ENCODE data around the gene GPR17. TPM values are rescaled to one million over a fixed set of nuclear protein-coding genes. Genes with fewer than 3 reads are reported as not detected.
A peak's percentile ranks its signal among the peaks of the same experiment; 100 is the strongest.

Gene GPR17
- total and polyA plus RNA-seq, 10 donors = 0.09 to 1.9 (median 0.24) TPM; not detected in 4

- Histone ChIP-seq H3K27ac (peak overlapping the region in 3 of 8 donors; percentile 34 to 90 (median 89)), H3K27me3 (replicated peaks in 1 of 7) (peaks cover 0 to 66% (median 15%) of the 10 kb centered on the region in 7 donors), H3K4me3 (no peak overlapping the region), H3K9me3 (no peaks in the 10 kb centered on the region), H3K36me3 (no peaks in the 10 kb centered on the region), H3K4me1 (peaks cover 4 to 51% (median 31%) of the 10 kb centered on the region in 6 donors)
- TF ChIP-seq CTCF (IDR thresholded peaks at IDR 0.05 in 8 of 11, conservative IDR thresholded peaks at IDR 0.05 in 3 of 11) (no peak), POLR2AphosphoS5 (IDR thresholded peaks at IDR 0.05) (peak in 1 of 3 donors; percentile 9)
- intact Hi-C loops (cut with DNase I; ENCODE audit: low total_unique reads) = no loop called here
- DNase-seq = no peak
- WGBS, 5 donors = 77 to 90% (median 83%) methylated on average over 10 of the region's 10 CpGs
Observed at GRCh38 chr2:127670055-127670956, 24.4 kb downstream of the GPR17 start.

DNA sequence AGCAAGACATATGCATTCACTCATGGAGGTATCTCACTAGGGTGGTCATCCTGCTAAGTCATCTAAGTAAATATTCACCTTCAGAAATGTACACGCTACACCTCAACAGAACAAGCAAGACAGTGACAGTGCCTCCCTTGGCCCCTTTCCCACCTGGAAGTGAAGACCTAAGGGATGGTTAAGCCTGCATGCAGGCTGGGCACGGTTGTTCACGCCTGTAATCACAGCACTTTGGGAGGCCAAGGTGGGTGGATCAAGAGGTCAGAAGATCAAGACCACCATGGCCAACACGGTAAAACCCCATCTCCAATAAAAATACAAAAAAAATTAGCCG is 25.0 kb downstream of the GPR17 start:
- Histone ChIP-seq H3K9me3 (no peaks in the 10 kb centered on the region), H3K4me1 (peaks cover 4 to 51% (median 33%) of the 10 kb centered on the region in 6 donors), H3K4me3 (no peak overlapping the region), H3K27ac (peak overlapping the region in 4 of 8 donors; percentile 34 to 90 (median 88)), H3K36me3 (no peaks in the 10 kb centered on the region), H3K27me3 (replicated peaks in 1 of 7) (peaks cover 0 to 66% (median 21%) of the 10 kb centered on the region in 7 donors)
- no peak for DNase-seq
- no peak for TF ChIP-seq POLR2A (IDR thresholded peaks at IDR 0.05)
- intact Hi-C loops (cut with DNase I; ENCODE audit: low total_unique reads) = no loop called here
- WGBS, 5 donors = 79 to 92% (median 82%) methylated on average over 5 of the region's 5 CpGs

DNA sequence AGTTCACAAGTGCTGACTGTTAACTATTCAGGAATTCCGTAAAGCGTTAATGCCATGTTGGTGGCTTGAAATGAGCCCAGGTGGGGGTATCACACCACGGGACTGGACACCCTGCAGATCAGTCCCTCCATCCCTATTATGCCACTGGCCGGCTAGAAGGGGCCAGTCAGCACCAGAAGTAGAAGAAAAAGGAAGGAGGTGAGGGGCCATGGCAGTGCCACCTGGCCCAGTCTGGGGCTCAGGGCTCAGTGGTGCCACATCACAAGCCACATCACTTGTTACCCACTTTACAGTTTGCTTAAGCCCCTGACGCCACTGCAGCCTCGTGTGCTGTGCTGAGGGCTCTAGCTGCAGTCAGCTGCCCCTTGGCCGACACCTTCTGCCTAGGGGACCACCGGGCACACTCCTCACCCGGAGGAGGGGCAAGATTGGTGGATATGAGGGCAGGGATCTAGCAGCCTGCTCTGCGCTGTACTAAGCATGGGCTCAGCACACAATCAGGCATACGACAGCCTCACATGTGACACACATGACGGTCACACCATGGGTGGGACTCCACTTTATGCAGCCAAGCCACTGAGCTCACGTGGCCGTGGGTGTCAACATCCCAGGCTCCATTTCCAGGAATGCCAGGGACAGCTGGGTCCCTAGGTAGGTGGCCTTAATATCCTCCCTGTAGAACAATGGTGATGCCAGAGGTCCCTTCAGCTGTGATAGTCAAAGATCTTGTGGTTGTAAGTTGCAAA is 25.8 kb downstream of the GPR17 start:
- intact Hi-C loops (cut with DNase I; ENCODE audit: low total_unique reads) = no loop called here
- peak overlapping the region in 7 of 8 donors; percentile 73 to 90 (median 88) for H3K27ac ChIP-seq
- H3K27me3 ChIP-seq (replicated peaks in 1 of 7) = peaks cover 0 to 67% (median 23%) of the 10 kb centered on the region in 7 donors
- no peaks in the 10 kb centered on the region for H3K36me3 ChIP-seq
- TF ChIP-seq POLR2A (IDR thresholded peaks at IDR 0.05) (no peak), POLR2AphosphoS5 (IDR thresholded peaks at IDR 0.05) (peak in 1 of 3 donors; percentile 36), CTCF (IDR thresholded peaks at IDR 0.05 in 8 of 11, conservative IDR thresholded peaks at IDR 0.05 in 3 of 11) (no peak)
- H3K4me1 ChIP-seq = peaks cover 4 to 58% (median 36%) of the 10 kb centered on the region in 6 donors
- peak overlapping the region in 3 of 8 donors; percentile 6 to 77 (median 70) for H3K4me3 ChIP-seq
- 75 to 84% (median 76%) methylated on average over 6 to 14 of the region's 14 CpGs for WGBS, 5 donors
- no peaks in the 10 kb centered on the region for H3K9me3 ChIP-seq
- DNase-seq = no peak

DNA sequence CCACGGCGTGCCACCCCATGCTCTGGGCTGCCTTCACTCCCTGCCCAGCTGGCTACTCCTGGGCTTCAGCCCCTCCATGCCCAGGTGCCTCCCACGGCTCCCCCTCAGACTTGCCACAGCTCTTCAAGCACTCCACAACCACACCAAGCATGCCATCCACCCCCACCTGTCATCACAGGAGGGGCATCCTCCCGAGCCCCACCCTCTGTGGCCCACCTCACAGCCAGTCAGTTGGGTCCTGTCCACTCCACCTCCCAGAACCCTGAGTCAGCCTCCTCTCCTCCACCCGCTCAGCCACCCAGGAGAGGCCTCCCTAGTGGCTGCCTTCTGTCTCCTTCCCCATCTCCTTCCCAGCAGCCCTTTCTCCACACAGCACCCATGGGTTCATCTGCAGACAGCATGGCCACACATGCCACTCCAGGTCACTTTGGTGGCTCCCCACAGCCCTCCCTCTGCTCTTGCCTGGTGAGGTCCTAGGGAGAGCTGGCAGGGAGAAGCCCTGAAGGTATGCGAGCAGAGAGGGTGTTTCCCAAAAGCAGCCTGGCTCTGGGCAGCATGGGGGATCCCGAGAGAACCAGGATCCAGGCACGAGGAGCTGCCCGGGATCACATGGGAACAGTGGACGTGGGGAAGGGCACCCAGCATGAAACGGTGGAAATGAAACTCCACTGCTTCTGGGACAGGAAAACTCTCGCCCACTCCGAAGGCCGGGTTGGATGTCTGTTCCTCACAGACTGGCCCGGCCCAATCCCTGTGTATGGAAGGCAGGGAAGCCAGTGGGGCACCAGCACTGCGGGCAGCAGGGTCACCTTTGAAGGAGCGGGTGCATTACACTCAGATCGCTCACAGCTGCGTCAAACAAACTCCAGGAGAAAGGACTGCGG is 26.6 kb downstream of the GPR17 start:
- WGBS, 5 donors = 47 to 80% (median 72%) methylated on average over 19 to 20 of the region's 20 CpGs
- Histone ChIP-seq H3K36me3 (no peaks in the 10 kb centered on the region), H3K27ac (peak overlapping the region; percentile 63 to 90 (median 86)), H3K27me3 (replicated peaks in 1 of 7) (peaks cover 0 to 69% (median 23%) of the 10 kb centered on the region in 7 donors), H3K9me3 (no peaks in the 10 kb centered on the region), H3K4me3 (peak overlapping the region in 7 of 8 donors; percentile 42 to 78 (median 64)), H3K4me1 (peaks cover 4 to 61% (median 39%) of the 10 kb centered on the region in 6 donors)
- intact Hi-C loops (cut with DNase I; ENCODE audit: low total_unique reads) = no loop called here
- TF ChIP-seq CTCF (IDR thresholded peaks at IDR 0.05 in 8 of 11, conservative IDR thresholded peaks at IDR 0.05 in 3 of 11) = no peak
- TF ChIP-seq POLR2AphosphoS5 (IDR thresholded peaks at IDR 0.05) = peak; percentile 54 to 91 (median 68)
- TF ChIP-seq POLR2A (IDR thresholded peaks at IDR 0.05) = peak in 1 of 3 donors; percentile 67
- peak; percentile 85 for DNase-seq

Measured in spleen (tissue), 11 donors.